Activated CD8-positive, alpha-beta memory T cell treated with anti-CD3 and anti-CD28 coated beads, Interleukin-2, amount 10 ng/mL, durations not matched to agents 7 days and 5 days (primary cell): Measurements from ENCODE around the gene ASPHD1. TPM values are rescaled to one million over a fixed set of nuclear protein-coding genes. Genes with fewer than 3 reads are reported as not detected.

ENCODE experiments used
- ATAC-seq: fragments of 150-1000 bp; cut with Tn5 transposase; one replicate; pipeline ENCODE4 v1.10.0; 2021; ENCODE audit warnings: moderate library complexity
- CTCF ChIA-PET: fragments of 350-600 bp; sonication (Branson Sonifier 250); formaldehyde crosslinking; loops from one replicate; lab custom pipeline; 2021; ENCODE audit warnings: antibody characterized with exemption; lab: Charles Lee
- DNase-seq: peaks from one replicate; pipeline ENCODE4 v3.0.0-alpha.2; 2020
- H3K27ac Mint-ChIP-seq: one replicate; pipeline ENCODE4 v1.8.0; 2021; ENCODE audit warnings: mild to moderate bottlenecking, mixed read lengths
- H3K27me3 Mint-ChIP-seq: one replicate; pipeline ENCODE4 v1.8.0; 2021; ENCODE audit warnings: mixed read lengths
- H3K36me3 Mint-ChIP-seq: one replicate; pipeline ENCODE4 v1.8.0; 2021; ENCODE audit warnings: mild to moderate bottlenecking, mixed read lengths
- H3K4me1 Mint-ChIP-seq: one replicate; pipeline ENCODE4 v1.8.0; 2021; ENCODE audit warnings: mixed read lengths
- H3K4me3 Mint-ChIP-seq: one replicate; pipeline ENCODE4 v1.8.0; 2021; ENCODE audit warnings: mild to moderate bottlenecking, moderate library complexity, mixed read lengths
- H3K9me3 Mint-ChIP-seq: one replicate; pipeline ENCODE4 v1.8.0; 2022; ENCODE audit warnings: low read depth, mixed read lengths
- total RNA-seq, 2 experiments: library from RNA; stranded (reverse); gene quantifications; one replicate each; pipeline ENCODE4 v1.2.3, GENCODE V29; 2021

Gene ASPHD1
- total RNA-seq, 2 experiments from 2014 or later = 0.33 TPM; not detected in 1

GRCh38 chr16:29943846-29944799 is 43.8 kb downstream of the ASPHD1 start:
- ATAC-seq (no peak), DNase-seq (no peak)
- H3K4me3 Mint-ChIP-seq = no peak overlapping the region
- CTCF ChIA-PET = interaction anchor here (0.8 to 1.5 kb wide), 3 partner anchors 17 to 88 kb away, joined by 3 to 4 read pairs (median 3); partner anchors contain the start of gene TMEM219
- no peaks in the 10 kb centered on the region for H3K4me1 Mint-ChIP-seq
- peaks cover 6% of the 10 kb centered on the region for H3K27me3 Mint-ChIP-seq
- no peak overlapping the region for H3K27ac Mint-ChIP-seq
- H3K36me3 Mint-ChIP-seq = no peaks in the 10 kb centered on the region
- no peaks in the 10 kb centered on the region for H3K9me3 Mint-ChIP-seq

GRCh38 chr16:29947897-29948296 is 47.6 kb downstream of the ASPHD1 start:
- ATAC-seq = no peak
- no peaks in the 10 kb centered on the region for H3K4me1 Mint-ChIP-seq
- CTCF ChIA-PET = interaction anchor here (1.0 kb wide), 1 partner anchor 27 kb away, joined by 3 read pairs; no protein-coding TSS in a partner anchor

DNA sequence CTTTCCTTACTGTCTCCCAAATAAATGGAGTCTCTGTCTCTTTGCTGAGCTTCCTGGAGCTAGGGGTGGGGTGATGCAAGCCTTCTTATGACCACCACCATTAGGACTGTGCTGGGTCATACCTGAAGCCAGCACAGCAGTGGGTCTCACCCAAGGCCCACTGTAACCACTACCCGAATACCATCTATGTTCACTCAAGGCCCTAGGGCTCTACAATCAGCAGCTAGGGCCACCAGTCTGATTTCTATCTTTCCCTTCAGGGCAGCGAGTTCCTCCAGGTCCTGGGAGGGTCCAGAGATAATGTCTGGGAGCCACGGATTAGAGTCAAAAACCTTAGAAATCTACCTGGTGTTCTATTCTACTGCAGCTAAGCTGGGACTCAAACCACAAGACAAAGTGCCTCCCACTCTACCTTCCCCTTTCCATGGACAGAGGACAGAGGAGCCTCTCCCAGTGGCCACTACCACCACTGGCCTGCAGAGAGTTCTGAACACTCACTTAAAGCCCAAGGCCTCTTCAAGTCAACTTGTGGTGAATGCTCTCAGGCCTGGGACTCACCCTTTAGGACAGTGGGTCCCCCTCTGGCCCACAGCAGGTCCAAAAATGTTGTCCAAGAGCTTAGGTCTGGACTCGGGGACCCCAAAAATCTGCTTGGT is 50.6 kb downstream of the ASPHD1 start:
- peaks cover 8% of the 10 kb centered on the region for H3K27me3 Mint-ChIP-seq
- H3K36me3 Mint-ChIP-seq = no peaks in the 10 kb centered on the region
- DNase-seq (no peak), ATAC-seq (no peak)
- no peaks in the 10 kb centered on the region for H3K4me1 Mint-ChIP-seq
- no peak overlapping the region for H3K27ac Mint-ChIP-seq
- no peak overlapping the region for H3K4me3 Mint-ChIP-seq
- peaks cover 2% of the 10 kb centered on the region for H3K9me3 Mint-ChIP-seq
- CTCF ChIA-PET = interaction anchor here (2.3 kb wide), 1 partner anchor 82 kb away, joined by 5 read pairs; no protein-coding TSS in a partner anchor

More at GRCh38 chr16:29947897-29948296, 47.6 kb downstream of the ASPHD1 start:
- no peak overlapping the region for H3K4me3 Mint-ChIP-seq
- DNase-seq = no peak
- peaks cover 2% of the 10 kb centered on the region for H3K27me3 Mint-ChIP-seq
- peaks cover 2% of the 10 kb centered on the region for H3K9me3 Mint-ChIP-seq
- no peak overlapping the region for H3K27ac Mint-ChIP-seq
- H3K36me3 Mint-ChIP-seq = no peaks in the 10 kb centered on the region

DNA sequence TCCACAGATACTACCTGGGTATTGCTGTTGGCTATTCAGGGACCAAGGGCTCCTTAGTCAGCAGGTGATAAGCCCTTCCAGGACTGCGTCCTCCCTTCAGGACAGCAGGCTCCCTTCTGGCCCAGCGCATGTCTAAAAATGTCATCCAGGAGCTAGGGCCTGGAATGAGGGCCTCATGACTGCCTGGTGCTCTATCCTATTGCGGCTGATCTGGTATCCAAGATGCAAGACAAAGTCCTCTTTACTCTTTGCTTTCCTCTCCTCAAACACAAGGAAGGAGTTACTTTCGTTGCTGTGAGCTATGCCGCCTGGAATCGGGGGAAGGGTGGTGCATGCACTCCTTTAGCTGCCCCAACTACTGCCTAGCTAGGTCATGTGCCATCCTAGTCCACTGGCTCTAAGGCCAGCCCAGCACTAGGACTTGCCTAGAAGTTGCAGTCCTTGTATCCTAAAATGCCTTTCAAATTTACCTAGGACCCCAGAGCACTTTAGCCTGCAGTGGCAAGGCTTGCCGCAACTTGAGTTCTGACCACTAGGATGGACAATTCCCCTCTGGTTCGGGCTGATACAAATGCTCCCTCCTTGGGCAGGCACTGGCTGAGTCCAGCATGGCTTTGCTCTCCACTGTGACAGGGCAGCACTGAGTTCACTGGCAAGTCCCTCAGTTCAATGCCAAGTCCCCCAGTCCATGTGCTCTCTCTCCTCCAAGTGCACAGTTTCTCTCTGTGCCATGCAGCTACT is 51.5 kb downstream of the ASPHD1 start:
- ATAC-seq = peak; percentile 16
- Mint-ChIP-seq H3K4me1 (no peaks in the 10 kb centered on the region), H3K4me3 (no peak overlapping the region), H3K27ac (no peak overlapping the region), H3K9me3 (peaks cover 2% of the 10 kb centered on the region), H3K36me3 (no peaks in the 10 kb centered on the region), H3K27me3 (peaks cover 8% of the 10 kb centered on the region)
- CTCF ChIA-PET = interaction anchor here (2.3 kb wide), 1 partner anchor 81 kb away, joined by 5 read pairs; no protein-coding TSS in a partner anchor
- no peak for DNase-seq

Other genes starting within 250 kb of the ASPHD1 start
- gene SPN, start 237.2 kb upstream of the ASPHD1 start, total RNA-seq = 100 to 1,000 TPM; 329 to 351 TPM
- gene QPRT, start 221.3 kb upstream of the ASPHD1 start, total RNA-seq = 10 to 100 TPM; 13.3 to 15.7 TPM
- gene C16orf54, start 154.5 kb upstream of the ASPHD1 start, total RNA-seq = 10 to 100 TPM; 39.7 to 51.2 TPM
- not detected for gene ZG16, start 122.2 kb upstream of the ASPHD1 start, total RNA-seq
- 100 to 1,000 TPM; 205 to 266 TPM for gene KIF22, start 109.7 kb upstream of the ASPHD1 start, total RNA-seq
- gene MAZ, start 94.0 kb upstream of the ASPHD1 start, total RNA-seq = 100 to 1,000 TPM; 411 to 434 TPM
- 1 to 10 TPM in 1 of 2 experiments, under 1 TPM in 1; 0.85 to 1.1 TPM for gene PRRT2, start 88.3 kb upstream of the ASPHD1 start, total RNA-seq
- gene PAGR1, start 84.3 kb upstream of the ASPHD1 start, total RNA-seq = 10 to 100 TPM; 34.3 to 35.2 TPM
- gene MVP, start 80.0 kb upstream of the ASPHD1 start, total RNA-seq = 100 to 1,000 TPM; 110 to 123 TPM
- gene CDIPT, start 37.3 kb upstream of the ASPHD1 start, total RNA-seq = 10 to 100 TPM; 52.0 to 62.0 TPM
- under 1 TPM in 1 of 2 experiments, not detected in 1; 0.09 TPM for gene SEZ6L2, start 938 bp upstream of the ASPHD1 start, total RNA-seq
- 10 to 100 TPM; 44.6 to 48.4 TPM for gene KCTD13, start 25.7 kb downstream of the ASPHD1 start, total RNA-seq
- 10 to 100 TPM; 56.9 to 67.6 TPM for gene TMEM219, start 61.6 kb downstream of the ASPHD1 start, total RNA-seq
- gene TAOK2, start 73.4 kb downstream of the ASPHD1 start, total RNA-seq = 10 to 100 TPM; 51.1 to 55.3 TPM
- 10 to 100 TPM; 49.3 to 56.5 TPM for gene HIRIP3, start 95.1 kb downstream of the ASPHD1 start, total RNA-seq
- gene INO80E, start 95.8 kb downstream of the ASPHD1 start, total RNA-seq = 100 to 1,000 TPM; 102 to 116 TPM
- under 1 TPM in 1 of 2 experiments, not detected in 1; 0.49 TPM for gene DOC2A, start 110.5 kb downstream of the ASPHD1 start, total RNA-seq
- not detected for gene C16orf92, start 122.7 kb downstream of the ASPHD1 start, total RNA-seq
- gene TLCD3B, start 130.8 kb downstream of the ASPHD1 start, total RNA-seq = 1 to 10 TPM; 1.6 to 6.5 TPM
- 1,000 to 10,000 TPM; 1,292 to 1,318 TPM for gene ALDOA, start 165.3 kb downstream of the ASPHD1 start, total RNA-seq
- 100 to 1,000 TPM; 149 to 161 TPM for gene PPP4C, start 175.5 kb downstream of the ASPHD1 start, total RNA-seq
- gene TBX6, start 191.4 kb downstream of the ASPHD1 start, total RNA-seq = 1 to 10 TPM; 2.0 to 2.9 TPM
- 10 to 100 TPM; 47.2 to 47.8 TPM for gene YPEL3, start 195.7 kb downstream of the ASPHD1 start, total RNA-seq
- 10 to 100 TPM in 1 of 2 experiments, 1 to 10 TPM in 1; 8.1 to 19.5 TPM for gene GDPD3, start 213.0 kb downstream of the ASPHD1 start, total RNA-seq
- 10 to 100 TPM; 67.1 to 95.1 TPM for gene MAPK3, start 222.7 kb downstream of the ASPHD1 start, total RNA-seq